RWPE1 (cell line): Measurements from ENCODE around the gene RCC2.
A peak's percentile ranks its signal among the peaks of the same experiment; 100 is the strongest.
"Not testable (repeated sequence)": the region's sequence is repeated elsewhere in the genome, so short reads cannot be mapped to it uniquely, and the experiment has no call there.

Experiments
- CTCF ChIA-PET: fragments of 350-600 bp; sonication (Branson Sonifier 250); formaldehyde crosslinking; extraction: SDS; loops from one replicate; lab custom pipeline; 2021; lab: Yijun Ruan, JAX
- POLR2A ChIA-PET: fragments of 400-600 bp; formaldehyde crosslinking; extraction: SDS; loops from one replicate; lab custom pipeline; 2020; ENCODE audit warnings: antibody characterized with exemption; ENCODE audit not compliant: low non-redundant PET; lab: Yijun Ruan, JAX
- DNase-seq: peaks from one replicate; pipeline ENCODE4 v3.0.0; 2012; ENCODE audit warnings: low spot score
- H3K27ac ChIP-seq: fragments of 450-650 bp; 2 replicates; pipeline ENCODE4 v1.5.1; 2017
- TF ChIP-seq, protein P1 (sequence below): fragments of 450-650 bp; conservative IDR thresholded peaks from 2 replicates; pipeline ENCODE4 v1.5.1; 2017; ENCODE audit warnings: low read depth, mild to moderate bottlenecking

Gene RCC2

DNA sequence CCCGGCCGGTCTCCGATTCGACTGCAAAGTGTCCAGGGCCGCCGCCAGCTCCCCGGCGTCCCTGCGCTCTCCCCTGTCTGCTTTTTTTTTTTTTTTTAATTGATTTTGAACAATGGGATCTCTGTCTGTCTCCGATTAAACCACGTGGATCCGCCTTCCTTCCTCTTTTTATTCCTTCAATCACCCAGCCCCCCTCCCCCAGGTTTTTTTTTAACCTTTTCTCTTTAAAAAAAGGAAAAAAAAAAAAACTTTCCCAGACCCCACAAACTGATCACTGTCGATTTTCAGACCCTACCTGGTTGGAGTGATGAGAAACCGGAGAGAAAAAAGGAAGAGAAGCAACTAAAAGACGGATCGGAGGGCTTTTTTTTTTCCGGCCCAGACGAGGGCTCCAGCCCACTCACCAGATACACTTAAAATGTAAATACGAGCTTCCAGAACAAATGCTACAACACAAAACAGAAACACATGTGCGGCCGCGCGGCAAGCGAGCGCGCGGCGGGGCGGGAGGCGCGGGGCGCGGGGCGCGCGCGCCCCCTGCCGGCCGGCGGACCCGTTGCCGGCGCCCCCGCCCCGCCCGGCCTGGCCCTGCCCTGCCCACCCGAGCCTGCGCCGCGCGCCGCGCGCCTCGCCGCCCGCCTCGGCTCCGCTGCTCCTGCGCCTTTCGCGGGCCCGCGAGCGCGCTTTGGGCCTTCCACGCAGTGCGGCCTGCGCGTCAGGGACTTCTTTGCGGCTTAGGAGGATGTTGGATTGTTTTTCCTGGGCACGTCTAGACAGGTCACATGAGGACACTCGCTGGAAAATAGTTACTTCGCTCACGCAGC, at the start of gene RCC2:
Gene RCC2, minus strand, starts transcription at position 428 of the 824 bp plus-strand sequence. CDS start 1,163 bp downstream, outside the sequence.
- TF ChIP-seq, protein P1, sequence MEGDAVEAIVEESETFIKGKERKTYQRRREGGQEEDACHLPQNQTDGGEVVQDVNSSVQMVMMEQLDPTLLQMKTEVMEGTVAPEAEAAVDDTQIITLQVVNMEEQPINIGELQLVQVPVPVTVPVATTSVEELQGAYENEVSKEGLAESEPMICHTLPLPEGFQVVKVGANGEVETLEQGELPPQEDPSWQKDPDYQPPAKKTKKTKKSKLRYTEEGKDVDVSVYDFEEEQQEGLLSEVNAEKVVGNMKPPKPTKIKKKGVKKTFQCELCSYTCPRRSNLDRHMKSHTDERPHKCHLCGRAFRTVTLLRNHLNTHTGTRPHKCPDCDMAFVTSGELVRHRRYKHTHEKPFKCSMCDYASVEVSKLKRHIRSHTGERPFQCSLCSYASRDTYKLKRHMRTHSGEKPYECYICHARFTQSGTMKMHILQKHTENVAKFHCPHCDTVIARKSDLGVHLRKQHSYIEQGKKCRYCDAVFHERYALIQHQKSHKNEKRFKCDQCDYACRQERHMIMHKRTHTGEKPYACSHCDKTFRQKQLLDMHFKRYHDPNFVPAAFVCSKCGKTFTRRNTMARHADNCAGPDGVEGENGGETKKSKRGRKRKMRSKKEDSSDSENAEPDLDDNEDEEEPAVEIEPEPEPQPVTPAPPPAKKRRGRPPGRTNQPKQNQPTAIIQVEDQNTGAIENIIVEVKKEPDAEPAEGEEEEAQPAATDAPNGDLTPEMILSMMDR: peak; percentile 65
- ChIA-PET POLR2A (interaction anchor here (0.7 kb wide), 3 partner anchors 9 to 122 kb away, joined by 3 to 8 read pairs (median 3); no protein-coding TSS in a partner anchor), CTCF (interaction anchor here (0.6 to 0.9 kb wide), 6 partner anchors 13 to 222 kb away, joined by 3 to 5 read pairs (median 3); no protein-coding TSS in a partner anchor)
- H3K27ac ChIP-seq: peak within 1 kb of the TSS; percentile 99
- DNase-seq: peak; percentile 74

DNA sequence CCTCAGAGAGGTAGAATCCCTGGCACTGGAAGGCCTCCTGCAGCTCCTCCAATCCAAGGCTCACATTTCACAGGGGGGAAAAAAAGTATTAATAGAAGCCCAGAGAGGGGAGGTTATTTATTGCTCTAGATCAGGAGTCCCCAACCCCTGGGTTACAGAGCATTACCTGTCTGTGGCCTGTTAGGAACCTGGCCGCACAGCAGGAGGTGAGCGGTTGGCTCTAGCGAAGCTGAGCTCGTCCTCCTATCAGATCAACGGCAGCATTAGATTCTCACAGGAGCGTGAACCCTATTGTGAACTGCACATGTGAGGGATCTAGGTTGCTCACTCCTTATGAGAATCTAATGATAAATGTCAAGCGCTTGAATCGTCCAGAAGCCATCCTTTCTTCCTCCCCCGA, 46.8 kb upstream of the RCC2 start:
- TF ChIP-seq, protein P1: no peak
- DNase-seq: no peak
- ChIA-PET POLR2A (no interaction called here), CTCF (interaction anchor here (0.6 kb wide), 2 partner anchors 99 to 120 kb away, joined by 5 to 9 read pairs; no protein-coding TSS in a partner anchor)
- no peak overlapping the region for H3K27ac ChIP-seq

DNA sequence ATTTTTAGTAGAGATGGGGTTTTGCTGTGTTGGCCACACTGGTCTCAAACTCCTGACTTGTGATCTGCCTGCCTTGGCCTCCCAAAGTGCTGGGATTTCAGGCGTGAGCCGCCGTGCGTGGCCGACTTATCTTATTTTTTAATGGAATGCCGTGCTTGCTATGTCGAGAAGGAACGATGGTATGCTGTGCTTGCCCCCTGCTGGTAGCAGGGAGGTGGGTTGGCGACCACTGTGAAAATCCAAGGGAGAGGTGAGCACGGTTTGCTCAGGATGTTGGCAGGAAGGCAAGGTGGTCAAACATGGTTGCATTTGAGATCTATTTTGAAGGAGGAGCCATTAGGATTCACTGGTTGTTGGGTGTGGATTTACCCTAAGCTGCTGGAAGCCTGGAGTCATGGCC, 45.8 kb upstream of the RCC2 start:
- CTCF ChIA-PET: no interaction called here
- POLR2A ChIA-PET: no interaction called here
- DNase-seq: peak; percentile 23
- TF ChIP-seq, protein P1: peak; percentile 43; the same call in 1 of the 2 replicates
- H3K27ac ChIP-seq: no peak overlapping the region

DNA sequence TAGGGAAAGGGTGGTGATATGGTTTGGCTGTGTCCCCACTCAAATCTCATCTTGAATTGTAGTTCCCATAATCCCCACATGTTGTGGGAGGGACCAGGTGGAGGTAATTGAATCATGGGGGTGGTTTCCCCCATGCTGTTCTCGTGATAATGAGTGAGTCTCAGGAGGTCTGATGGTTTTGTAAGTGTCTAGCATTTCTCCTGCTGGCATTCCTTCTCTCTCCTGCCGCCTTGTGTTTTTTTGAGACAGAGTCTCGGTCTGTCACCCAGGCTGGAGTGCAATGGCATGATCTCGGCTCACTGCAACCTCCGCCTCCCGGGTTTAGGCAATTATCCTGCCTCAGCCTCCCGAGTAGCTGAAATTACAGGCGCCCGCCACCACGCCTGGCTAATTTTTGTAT, 42.5 kb upstream of the RCC2 start:
- H3K27ac ChIP-seq, DNase-seq, POLR2A ChIA-PET, CTCF ChIA-PET: not testable (repeated sequence)

DNA sequence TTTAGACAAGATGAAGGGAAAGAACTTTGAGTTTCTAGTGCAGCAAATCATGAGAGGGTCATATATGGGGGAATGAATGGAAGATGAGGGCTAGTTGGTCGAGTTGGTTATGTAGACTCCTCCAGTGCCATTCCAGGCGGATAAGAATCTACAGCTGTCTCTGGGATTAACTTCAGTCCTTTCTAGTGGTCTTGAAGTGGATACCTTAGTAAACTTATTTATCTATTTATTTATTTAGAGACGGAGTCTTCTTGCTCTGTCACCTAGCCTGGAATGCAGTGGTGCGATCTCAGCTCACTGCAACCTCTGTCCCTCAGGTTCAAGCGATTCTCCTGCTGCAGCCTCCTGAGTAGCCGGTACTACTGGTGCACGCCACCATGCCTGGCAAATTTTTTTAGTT, 41.4 kb upstream of the RCC2 start:
- CTCF ChIA-PET: no interaction called here
- DNase-seq: no peak
- POLR2A ChIA-PET: no interaction called here
- no peak overlapping the region for H3K27ac ChIP-seq
- TF ChIP-seq, protein P1: no peak

DNA sequence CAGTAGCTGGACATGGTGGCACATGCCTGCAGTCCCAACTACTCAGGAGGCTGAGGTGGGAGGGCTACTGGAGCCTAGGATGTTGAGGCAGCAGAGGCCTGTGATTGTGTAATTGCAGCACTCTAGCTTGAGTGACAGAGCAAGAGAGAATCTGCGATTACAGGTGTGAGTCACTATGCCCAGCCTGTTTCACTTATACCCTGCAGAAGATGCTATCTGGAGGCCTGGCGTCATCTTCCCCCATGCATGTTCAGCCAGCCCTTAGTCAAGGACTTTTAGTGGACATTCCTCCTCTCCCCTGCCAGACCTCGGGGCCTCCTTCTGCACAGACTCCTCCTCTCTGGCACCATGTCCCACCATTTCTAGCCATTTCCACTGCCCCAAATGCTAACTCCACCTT, 36.3 kb upstream of the RCC2 start:
- ChIA-PET POLR2A (no interaction called here), CTCF (interaction anchor here (0.6 to 0.9 kb wide), 2 partner anchors 11 to 389 kb away, joined by 3 read pairs; no protein-coding TSS in a partner anchor)
- DNase-seq: peak; percentile 74
- H3K27ac ChIP-seq: peak overlapping the region; percentile 65
- TF ChIP-seq, protein P1: no peak

DNA sequence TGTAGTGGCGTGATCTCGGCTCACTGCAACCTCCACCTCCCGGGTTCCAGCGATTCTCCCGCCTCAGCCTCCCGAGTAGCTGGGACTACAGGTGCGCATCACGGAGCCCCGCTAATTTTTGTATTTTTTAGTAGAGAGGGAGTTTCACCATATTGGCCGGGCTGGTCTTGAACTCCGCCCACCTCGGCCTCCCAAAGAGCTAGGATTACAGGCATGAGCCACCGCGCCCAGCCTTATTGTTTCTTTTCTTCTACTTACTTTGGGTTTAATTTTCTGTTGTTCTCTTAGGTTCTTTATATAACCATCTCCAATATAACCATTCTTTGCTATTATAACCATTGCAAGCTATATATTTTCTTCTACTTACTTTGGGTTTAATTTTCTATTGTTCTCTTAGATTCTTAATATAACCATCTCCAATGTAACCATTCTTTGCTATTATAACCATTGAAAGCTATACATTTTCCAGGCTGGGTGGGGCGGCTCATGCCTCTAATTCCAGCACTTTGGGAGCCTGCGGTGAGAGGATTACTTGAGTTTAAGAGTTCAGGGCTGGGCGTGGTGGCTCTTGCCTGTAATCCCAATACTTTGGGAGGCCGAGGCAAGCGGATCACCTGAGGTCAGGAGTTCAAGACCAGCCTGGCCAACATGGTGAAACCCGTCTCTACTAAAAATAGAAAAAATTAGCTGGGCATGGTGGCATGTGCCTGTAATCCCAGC, 35.5 kb upstream of the RCC2 start:
- ChIA-PET POLR2A (interaction anchor here (0.6 kb wide), 1 partner anchor 33 kb away, joined by 3 read pairs; no protein-coding TSS in a partner anchor), CTCF (interaction anchor here (0.6 to 0.9 kb wide), 3 partner anchors 12 to 389 kb away, joined by 3 read pairs; no protein-coding TSS in a partner anchor)
- H3K27ac ChIP-seq: peak overlapping the region; percentile 65
- DNase-seq: not testable (repeated sequence)
